ENCODE data around the gene TOM1L2. TPM values are rescaled to one million over a fixed set of nuclear protein-coding genes. Genes with fewer than 3 reads are reported as not detected.

Gene TOM1L2
- total and polyA plus RNA-seq, 8 donors, result 20.3 to 28.2 (median 22.2) TPM

GRCh38 chr17:17806611-17807274 is 165.5 kb downstream of the TOM1L2 start:
- 85 to 92% methylated on average over 15 to 16 of the region's 17 CpGs for WGBS, 2 donors
- TF ChIP-seq, protein P1, sequence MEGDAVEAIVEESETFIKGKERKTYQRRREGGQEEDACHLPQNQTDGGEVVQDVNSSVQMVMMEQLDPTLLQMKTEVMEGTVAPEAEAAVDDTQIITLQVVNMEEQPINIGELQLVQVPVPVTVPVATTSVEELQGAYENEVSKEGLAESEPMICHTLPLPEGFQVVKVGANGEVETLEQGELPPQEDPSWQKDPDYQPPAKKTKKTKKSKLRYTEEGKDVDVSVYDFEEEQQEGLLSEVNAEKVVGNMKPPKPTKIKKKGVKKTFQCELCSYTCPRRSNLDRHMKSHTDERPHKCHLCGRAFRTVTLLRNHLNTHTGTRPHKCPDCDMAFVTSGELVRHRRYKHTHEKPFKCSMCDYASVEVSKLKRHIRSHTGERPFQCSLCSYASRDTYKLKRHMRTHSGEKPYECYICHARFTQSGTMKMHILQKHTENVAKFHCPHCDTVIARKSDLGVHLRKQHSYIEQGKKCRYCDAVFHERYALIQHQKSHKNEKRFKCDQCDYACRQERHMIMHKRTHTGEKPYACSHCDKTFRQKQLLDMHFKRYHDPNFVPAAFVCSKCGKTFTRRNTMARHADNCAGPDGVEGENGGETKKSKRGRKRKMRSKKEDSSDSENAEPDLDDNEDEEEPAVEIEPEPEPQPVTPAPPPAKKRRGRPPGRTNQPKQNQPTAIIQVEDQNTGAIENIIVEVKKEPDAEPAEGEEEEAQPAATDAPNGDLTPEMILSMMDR (IDR thresholded peaks at IDR 0.05), result no peak
- peak in 1 of 6 donors; percentile 51 for DNase-seq
- peaks cover 0 to 8% (median 0%) of the 10 kb centered on the region in 3 donors for H3K36me3 ChIP-seq
- ATAC-seq, result no peak
- intact Hi-C loops (cut with DNase I), result no loop called here
- no peaks in the 10 kb centered on the region for H3K9me3 ChIP-seq
- no peak overlapping the region for H3K4me3 ChIP-seq
- FAIRE-seq, result no peak
- H3K27me3 ChIP-seq, result no peaks in the 10 kb centered on the region
- H3K27ac ChIP-seq, result no peak overlapping the region
- H3K4me1 ChIP-seq, result no peaks in the 10 kb centered on the region

DNA sequence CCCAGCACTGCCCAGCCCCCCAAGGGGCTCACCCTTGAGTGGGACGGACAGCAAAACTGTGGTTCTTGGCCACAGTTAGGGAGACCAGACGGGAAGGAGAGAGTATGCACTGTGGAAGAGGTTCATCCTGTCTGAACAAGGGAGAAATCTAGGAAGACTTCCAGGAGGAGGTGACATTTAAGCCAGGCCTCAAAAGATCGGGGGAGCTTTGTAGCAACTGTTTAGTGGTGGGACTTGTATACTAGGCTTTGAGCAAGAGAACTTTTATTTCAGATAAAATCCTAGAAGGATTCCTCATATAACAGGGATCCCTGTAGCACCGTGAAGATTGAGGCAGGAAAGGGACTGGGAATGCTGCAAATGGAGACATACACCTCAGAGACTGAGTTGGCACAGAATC is 166.2 kb downstream of the TOM1L2 start:
- TF ChIP-seq, protein P1 (IDR thresholded peaks at IDR 0.05), result no peak
- intact Hi-C loops (cut with DNase I), result no loop called here
- Histone ChIP-seq H3K36me3 (peaks cover 0 to 8% (median 0%) of the 10 kb centered on the region in 3 donors), H3K4me1 (no peaks in the 10 kb centered on the region), H3K27me3 (no peaks in the 10 kb centered on the region), H3K27ac (no peak overlapping the region), H3K4me3 (no peak overlapping the region), H3K9me3 (no peaks in the 10 kb centered on the region)
- 92 to 95% methylated on average over 4 of the region's 4 CpGs for WGBS, 2 donors
- FAIRE-seq (no peak), DNase-seq (no peak), ATAC-seq (no peak)

DNA sequence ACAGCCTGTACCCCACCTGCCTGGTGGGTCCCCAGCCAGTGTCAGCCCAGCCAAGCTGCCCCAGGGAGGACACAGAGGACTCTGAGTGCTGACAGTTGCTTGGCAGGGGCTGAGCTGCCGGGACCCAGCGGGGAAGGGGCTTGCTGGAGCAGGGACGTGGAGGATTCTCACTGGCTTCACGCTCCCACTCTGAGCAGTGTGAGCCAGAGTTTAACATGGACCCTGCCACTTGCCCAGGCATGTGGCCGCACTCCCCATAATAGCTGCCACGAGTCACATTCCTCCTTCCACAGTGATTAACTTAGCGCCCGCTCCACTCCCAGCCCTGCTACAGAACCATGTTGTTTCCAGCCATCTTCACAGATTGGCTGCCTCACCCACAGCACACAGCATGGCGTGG is 166.6 kb downstream of the TOM1L2 start:
- FAIRE-seq, result no peak
- H3K27ac ChIP-seq, result no peak overlapping the region
- peak in 1 of 6 donors; percentile 69 for DNase-seq
- TF ChIP-seq, protein P1 (IDR thresholded peaks at IDR 0.05), result no peak
- H3K36me3 ChIP-seq, result peaks cover 0 to 8% (median 0%) of the 10 kb centered on the region in 3 donors
- ATAC-seq, result no peak
- no peaks in the 10 kb centered on the region for H3K27me3 ChIP-seq
- H3K4me1 ChIP-seq, result no peaks in the 10 kb centered on the region
- WGBS, 2 donors, result 88 to 89% methylated on average over 9 of the region's 9 CpGs
- H3K9me3 ChIP-seq, result no peaks in the 10 kb centered on the region
- intact Hi-C loops (cut with DNase I), result no loop called here
- H3K4me3 ChIP-seq, result no peak overlapping the region

DNA sequence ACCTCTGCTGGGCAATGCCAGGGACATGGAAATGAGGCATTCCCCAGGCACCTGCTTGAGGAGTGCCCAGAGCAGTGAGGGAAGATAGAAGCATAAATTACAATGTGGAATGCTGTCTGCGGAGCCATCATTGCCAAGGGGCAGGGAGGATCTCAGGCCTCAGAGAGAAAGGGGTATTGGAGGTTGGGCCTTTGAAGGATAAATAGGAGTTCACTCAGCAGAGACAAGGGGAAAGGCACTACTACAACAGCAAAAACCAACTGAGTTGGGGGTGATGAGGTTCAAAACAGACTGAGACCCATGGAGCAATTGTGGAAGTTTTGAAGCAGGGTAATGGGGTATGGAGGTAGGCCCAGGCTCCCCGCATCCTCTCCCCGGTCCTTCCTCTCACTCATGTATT is 168.2 kb downstream of the TOM1L2 start:
- Histone ChIP-seq H3K27me3 (no peaks in the 10 kb centered on the region), H3K4me3 (no peak overlapping the region), H3K9me3 (no peaks in the 10 kb centered on the region), H3K27ac (no peak overlapping the region), H3K4me1 (no peaks in the 10 kb centered on the region), H3K36me3 (peaks cover 0 to 8% (median 0%) of the 10 kb centered on the region in 3 donors)
- DNase-seq (no peak), ATAC-seq (no peak), FAIRE-seq (no peak)
- TF ChIP-seq, protein P1 (IDR thresholded peaks at IDR 0.05), result no peak
- intact Hi-C loops (cut with DNase I), result no loop called here
- 99 to 100% methylated on average over 3 of the region's 3 CpGs for WGBS, 2 donors

DNA sequence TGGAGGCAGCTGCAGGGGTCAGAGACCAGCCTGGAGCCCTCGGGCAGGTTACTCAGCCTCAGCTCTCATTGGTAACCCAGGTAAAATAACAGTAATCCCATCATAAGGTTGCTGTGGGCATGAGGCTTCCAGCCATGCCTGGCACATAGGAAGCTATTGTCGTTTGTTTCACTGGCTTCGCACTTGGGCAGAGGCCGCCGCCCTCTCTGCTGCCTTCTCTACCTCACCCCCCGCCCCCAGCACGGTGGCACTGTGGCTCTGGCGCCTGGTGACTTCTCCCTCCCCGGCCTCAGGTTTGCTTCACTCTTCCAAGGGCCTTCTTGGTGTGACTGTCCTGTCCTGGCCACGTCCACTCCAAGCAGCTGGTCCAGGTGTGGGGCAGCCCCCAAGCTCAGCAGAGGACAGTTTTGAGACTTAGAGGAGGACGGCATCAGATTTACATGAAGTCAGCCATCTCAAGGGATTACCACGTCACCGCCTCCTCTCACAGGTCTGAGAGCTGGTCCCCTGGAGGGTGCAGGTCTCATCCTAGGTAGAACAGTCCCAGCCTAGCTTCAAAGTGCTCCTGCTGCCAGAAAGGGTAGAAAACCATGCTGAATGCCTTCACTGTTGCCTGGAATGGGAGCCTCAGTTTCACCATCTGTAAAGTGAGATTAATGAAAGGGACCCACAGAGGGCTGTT is 170.3 kb downstream of the TOM1L2 start:
- H3K36me3 ChIP-seq, result peaks cover 0 to 8% (median 3%) of the 10 kb centered on the region in 3 donors
- no peaks in the 10 kb centered on the region for H3K9me3 ChIP-seq
- no peak for ATAC-seq
- 93 to 94% methylated on average over 13 of the region's 13 CpGs for WGBS, 2 donors
- DNase-seq, result peak in 1 of 6 donors; percentile 47
- H3K27me3 ChIP-seq, result no peaks in the 10 kb centered on the region
- TF ChIP-seq, protein P1 (IDR thresholded peaks at IDR 0.05), result no peak
- H3K27ac ChIP-seq, result no peak overlapping the region
- FAIRE-seq, result no peak
- no peaks in the 10 kb centered on the region for H3K4me1 ChIP-seq
- intact Hi-C loops (cut with DNase I), result no loop called here
- no peak overlapping the region for H3K4me3 ChIP-seq
